ENCODE results near the gene THAP4.

THAP4 gene

GRCh38 chr2:241545523-241546473 is 91.2 kb downstream of the THAP4 start:
- no peak for DNase-seq

GRCh38 chr2:241545106-241545505 is 91.9 kb downstream of the THAP4 start:
- DNase-seq, result no peak

- no peak for DNase-seq
Measured at GRCh38 chr2:241542278-241542605, 94.7 kb downstream of the THAP4 start.

- DNase-seq, result no peak
Measured at GRCh38 chr2:241541564-241542277, 95.2 kb downstream of the THAP4 start.

- DNase-seq, result no peak
Measured at GRCh38 chr2:241540771-241541561, 96.0 kb downstream of the THAP4 start.

GRCh38 chr2:241540401-241540770 is 96.6 kb downstream of the THAP4 start:
- no peak for DNase-seq

GRCh38 chr2:241539616-241540374 is 97.2 kb downstream of the THAP4 start:
- DNase-seq, result no peak

GRCh38 chr2:241538838-241539615 is 97.9 kb downstream of the THAP4 start:
- no peak for DNase-seq

GRCh38 chr2:241535871-241536655 is 100.9 kb downstream of the THAP4 start:
- DNase-seq, result no peak

GRCh38 chr2:241534701-241535375 is 102.1 kb downstream of the THAP4 start:
- DNase-seq, result no peak
